NK-92 (cell line): ENCODE results near the gene UBA1.

ENCODE experiments used
- DNase-seq: peaks from one replicate; lab custom pipeline; 2025; ENCODE audit not compliant: unreplicated experiment; lab: John Stamatoyannopoulos, UW

Gene UBA1

DNA sequence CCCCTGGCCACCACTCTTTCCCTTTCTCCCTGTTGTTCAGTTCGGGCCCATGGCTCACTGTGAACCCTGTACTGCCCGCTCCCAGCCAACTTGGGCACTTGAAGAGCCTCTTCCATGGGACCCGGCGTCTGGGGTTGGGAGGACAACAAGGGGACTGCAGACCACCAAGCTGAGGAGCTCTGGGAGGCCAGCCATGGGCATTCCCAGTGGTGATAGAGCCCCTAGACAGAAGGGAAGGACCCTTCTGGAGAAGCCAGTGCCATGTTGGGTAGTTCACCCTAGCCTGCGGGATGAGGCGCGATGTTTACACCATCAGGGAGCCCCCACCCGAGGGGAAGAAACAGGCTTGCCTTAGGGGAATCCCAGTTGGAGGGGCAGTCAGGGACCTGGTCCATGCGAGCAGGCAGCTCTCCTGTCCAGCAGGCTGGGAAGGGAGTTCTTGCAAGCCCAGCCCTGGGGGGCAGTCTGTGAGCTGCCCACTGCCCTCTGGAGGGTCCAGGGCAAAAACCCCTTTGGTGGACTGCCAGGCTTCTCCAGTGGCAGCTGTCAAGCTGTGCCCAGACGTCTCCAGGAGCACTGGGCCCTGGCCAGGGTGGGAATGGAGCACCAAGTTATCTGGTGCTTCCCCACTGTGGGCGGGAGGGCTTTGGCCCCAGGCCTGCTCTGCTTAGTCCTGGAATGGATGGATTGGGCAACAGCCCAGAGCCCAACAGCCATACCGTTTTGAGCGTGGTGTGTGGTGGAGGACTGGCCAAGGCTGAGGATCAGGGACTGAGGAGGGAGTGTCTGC, 23.7 kb upstream of the UBA1 start:
- DNase-seq: no peak

DNA sequence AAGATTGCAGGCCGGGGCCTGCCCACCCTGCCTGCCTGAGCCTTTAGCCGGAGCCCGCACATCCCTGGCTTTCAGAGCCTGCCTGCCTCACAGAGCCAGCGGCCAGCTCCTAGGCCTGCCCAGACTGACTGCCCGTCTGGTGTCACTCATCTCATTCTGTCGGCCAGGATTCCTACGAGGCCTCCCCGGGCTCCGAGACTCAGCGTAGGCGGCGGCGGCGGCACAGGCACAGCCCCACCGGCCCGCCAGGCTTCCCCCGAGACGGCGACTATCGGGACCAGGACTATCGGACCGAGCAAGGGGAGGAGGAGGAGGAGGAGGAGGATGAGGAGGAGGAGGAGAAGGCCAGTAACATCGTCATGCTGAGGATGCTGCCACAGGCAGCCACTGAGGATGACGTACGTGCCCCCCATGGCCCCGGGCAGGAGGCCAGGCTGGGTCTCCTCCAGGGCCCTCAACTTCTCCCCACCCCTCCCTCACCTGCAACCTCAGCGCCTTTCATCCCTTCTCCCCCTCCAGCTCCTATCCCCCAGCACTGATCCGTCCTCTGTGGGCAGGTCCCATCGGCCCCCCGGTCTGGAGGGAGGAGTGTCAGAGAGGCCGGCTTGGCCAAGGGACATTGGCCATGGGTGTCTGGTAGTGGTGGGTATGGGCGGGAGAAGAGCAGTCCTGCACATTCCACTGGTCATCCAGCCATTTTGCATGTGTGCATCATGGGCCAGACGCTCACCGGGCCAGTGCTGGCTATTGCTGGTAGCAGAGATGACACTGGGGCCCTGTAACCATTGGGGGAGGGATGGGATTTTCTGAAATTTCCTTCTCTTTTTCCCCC, 22.6 kb upstream of the UBA1 start:
- no peak for DNase-seq

- no peak for DNase-seq
Measured at GRCh38 chrX:47171996-47172395, 21.6 kb upstream of the UBA1 start.

- DNase-seq: no peak
Measured at GRCh38 chrX:47172549-47172948, 21.1 kb upstream of the UBA1 start.

DNA sequence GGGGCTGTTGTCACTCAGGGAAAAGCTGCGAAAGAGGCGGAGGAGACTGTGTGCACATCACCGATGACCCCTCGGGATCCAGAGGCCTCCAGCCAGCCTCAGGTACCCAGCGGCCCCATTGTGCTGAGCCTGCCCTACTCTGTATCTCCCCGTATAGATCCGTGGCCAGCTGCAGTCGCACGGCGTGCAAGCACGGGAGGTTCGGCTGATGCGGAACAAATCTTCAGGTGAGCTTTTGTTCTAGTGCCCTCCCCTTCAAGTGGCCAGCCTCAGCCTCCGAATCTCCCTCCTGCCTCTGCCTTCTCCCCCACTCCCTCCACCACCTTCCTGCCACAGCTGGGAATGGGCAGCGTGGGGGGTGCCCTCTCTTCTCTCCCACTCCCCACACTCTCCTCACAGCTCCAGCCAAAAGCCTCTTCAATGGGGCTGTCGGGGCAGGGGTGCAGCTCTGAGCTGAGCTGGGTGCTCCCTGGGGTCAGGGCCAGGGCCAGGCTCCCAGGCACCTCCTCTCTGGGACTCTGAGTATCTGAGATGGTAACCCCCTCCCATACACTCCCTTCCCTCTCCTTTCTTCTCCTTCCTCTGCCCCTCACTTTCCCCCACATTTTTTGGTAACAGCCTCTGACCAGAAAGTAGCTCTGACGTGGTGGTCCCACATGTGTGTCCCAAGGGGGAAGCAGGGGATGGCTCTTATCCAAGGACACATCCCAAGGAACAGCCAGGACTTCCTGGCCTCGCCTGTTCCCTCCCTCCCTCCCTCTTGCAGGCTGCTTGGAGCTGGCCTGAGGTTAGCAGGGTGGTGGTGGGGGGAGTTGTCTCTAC, 20.4 kb upstream of the UBA1 start:
- DNase-seq: no peak

DNA sequence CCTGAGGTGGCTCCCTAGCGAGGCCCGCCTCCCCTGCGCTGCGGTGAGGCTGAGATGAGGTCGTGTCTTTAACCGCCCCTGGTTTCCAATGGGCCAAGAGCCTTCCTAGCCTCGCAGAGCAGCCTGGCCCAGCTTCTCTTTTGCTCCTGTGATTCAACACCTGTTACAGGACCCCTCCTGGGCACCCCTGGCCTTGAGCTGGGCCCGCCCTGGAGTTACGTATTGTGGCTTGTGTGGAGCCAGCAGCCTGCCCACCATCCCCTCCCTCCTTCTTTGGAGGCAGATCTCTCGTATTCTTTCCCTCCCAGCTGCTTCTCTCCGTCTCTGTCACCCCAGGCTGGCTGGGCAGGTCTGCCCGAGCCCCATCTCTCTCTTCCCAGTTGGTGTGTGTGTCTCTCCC, 19.3 kb upstream of the UBA1 start:
- no peak for DNase-seq

DNA sequence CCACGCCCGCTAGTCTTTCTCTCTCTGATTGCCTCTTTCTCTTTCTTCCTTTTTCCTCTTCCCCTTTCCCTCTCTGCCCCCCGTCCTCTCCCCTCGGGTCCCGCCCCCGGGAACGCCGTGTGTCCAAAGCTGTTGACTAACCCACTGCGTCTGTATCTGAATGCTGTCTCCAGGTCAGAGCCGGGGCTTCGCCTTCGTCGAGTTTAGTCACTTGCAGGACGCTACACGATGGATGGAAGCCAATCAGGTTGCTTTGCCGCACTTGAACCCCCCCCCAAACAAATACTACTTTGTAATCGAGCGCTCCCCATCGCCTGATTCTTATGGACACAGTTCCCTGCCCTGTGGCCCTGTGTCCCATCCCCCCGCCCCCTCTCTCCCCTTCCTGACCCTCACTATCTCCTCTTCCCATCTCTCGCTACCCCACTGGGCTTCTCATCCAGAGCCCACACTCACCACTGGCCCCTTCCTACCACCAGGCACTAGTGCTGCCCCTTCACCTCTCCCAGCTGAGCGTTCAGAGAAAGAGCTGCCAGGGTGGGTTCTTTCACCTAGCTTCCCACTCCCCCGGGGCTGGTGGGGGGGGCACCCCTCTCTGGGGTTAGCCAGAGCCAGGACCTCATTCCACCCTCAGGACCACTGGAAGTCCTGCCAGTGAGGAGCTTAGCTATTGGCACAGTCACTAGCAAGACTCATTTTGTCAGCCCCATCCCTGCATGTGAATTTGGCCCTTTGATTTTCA, 18.6 kb upstream of the UBA1 start:
- DNase-seq: no peak

DNA sequence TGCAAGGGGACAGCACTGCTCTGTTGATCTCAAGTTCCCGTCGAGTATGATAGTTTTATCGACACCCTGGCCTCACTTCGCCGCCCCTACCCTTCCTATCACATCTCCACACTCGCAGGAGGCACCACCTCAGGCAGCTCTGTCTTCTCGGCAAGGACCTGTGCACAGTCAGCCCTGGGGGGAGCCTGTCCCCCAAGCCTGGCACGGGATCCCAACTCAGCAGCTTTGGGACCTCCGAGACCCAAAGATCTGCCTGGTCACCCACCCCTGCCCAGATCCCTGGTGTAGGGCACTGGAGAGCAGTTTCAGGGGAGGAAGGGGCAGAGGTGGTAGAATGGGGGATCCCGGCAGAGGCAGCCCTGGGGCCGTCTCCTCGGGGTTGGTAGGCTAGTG, 18.0 kb upstream of the UBA1 start:
- no peak for DNase-seq

DNA sequence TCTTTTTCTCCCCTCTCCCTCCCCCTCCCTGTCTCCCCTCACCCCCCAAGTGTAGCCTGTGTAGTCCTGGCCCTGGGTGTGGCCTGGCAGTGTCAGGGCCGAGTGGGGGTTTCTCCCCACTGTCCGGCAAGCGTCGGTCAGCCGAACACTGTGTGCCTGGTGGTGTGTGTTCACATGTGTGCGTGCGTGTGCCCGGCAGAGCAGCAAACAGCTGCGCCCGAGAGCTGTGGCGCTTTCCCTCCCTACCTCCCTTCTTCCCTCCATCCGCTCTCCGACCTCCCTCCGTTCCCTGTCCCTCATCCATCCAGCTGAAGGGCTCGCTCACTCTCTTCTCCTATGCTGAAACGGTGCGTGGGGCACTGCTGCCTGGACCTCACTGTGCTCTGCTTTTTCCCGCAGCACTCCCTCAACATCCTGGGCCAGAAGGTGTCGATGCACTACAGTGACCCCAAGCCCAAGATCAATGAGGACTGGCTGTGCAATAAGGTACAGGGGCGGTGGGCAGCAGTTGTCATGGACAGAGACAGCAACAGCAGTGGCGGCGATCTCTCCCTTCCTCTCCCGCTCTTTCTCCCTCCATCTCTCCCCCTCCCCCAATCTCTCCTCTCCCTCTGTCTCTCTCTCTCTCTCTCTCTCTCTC, 17.4 kb upstream of the UBA1 start:
- no peak for DNase-seq

DNA sequence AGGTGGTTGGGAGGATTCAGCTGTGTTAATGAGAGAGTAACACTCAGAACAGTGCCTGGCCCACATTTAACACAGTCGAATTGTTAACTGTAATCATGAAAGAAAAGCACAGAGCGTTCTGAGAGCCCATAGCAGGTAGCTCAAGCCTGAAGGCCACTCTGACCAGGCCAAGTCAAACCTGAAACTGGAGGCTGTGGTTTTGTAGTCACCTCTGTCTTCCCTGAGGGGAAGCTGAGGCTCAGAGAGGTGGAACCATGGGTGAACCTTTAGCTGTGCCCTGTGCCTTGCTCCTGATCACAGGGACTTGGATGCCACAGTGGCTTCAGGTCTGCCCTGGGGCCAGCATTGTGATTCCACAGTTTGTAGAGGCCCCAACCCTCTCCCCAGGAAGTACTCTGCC, 16.6 kb upstream of the UBA1 start:
- DNase-seq: no peak

GRCh38 chrX:47178337-47178736, 15.3 kb upstream of the UBA1 start:
- DNase-seq: no peak

- DNase-seq: no peak
Measured at GRCh38 chrX:47179221-47179927, 14.3 kb upstream of the UBA1 start.

DNA sequence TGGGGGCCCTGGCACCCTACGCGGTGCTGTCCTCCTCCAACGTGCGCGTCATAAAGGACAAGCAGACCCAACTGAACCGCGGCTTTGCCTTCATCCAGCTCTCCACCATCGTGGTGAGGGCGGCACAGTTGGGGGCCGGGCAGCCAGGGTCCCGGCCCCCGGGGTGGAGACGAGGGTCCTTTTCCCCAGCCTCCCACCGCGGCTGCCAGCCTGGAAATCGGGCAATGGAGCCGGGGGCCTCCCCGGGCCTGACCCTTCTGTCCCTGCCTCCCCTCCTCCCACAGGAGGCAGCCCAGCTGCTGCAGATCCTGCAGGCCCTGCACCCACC, 13.7 kb upstream of the UBA1 start:
- no peak for DNase-seq

GRCh38 chrX:47180346-47180745, 13.3 kb upstream of the UBA1 start:
- no peak for DNase-seq

- DNase-seq: no peak
Measured at GRCh38 chrX:47181301-47181700, 12.3 kb upstream of the UBA1 start.

- no peak for DNase-seq
Measured at GRCh38 chrX:47182106-47182700, 11.4 kb upstream of the UBA1 start.

DNA sequence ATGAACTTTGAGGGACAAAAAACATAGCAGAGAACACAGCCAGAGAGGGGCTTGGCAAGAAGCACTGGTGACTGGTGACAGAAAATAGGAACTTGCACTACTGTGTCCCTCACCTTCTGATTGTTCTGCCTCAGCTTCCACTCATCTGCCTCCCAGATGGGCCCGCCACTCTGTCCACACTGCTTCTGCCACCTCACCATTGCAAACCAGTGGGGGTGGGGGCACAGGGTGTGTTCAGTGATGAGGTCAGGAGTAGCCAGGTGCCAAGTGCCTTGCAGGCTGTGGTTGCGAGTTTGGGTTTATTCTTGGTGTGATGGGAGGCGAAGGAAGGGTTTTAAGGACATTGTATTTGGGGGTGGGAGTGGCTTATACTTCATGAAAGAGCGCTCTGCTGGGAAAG, 9.1 kb upstream of the UBA1 start:
- DNase-seq: no peak

DNA sequence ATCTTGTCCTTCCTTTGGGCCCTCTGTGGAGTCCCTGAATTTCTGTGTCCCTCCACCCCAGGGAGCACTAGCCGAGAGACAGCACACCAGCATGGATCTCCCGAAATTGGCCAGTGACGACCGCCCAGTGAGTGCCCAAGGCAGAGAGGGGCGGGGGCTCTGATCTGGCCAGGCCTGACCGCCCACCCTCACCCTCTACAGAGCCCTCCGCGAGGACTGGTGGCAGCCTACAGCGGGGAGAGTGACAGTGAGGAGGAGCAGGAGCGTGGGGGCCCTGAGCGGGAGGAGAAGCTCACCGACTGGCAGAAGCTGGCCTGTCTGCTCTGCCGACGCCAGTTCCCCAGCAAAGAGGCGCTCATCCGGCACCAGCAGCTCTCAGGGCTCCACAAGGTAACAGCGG, 8.4 kb upstream of the UBA1 start:
- DNase-seq: no peak

GRCh38 chrX:47186096-47186740, 7.4 kb upstream of the UBA1 start:
- no peak for DNase-seq
